CD4-positive, alpha-beta T cell treated with Interleukin-12 subunit alpha and Interleukin-12 subunit beta, for 1 hour (primary cell): ENCODE results near the gene FTO.

ENCODE experiments used
- DNase-seq: peaks from one replicate; pipeline ENCODE4 v3.0.0-alpha.2; 2020

FTO gene

GRCh38 chr16:53973021-53973420 lies 269.1 kb downstream of the FTO start:
- DNase-seq: no peak

GRCh38 chr16:53974484-53975080 lies 270.6 kb downstream of the FTO start:
- DNase-seq: no peak

GRCh38 chr16:53980675-53981074 lies 276.7 kb downstream of the FTO start:
- no peak for DNase-seq

GRCh38 chr16:53982631-53983042 lies 278.7 kb downstream of the FTO start:
- DNase-seq: no peak

- DNase-seq: no peak
Measured at GRCh38 chr16:53984936-53985335, 281.0 kb downstream of the FTO start.

- no peak for DNase-seq
Measured at GRCh38 chr16:53985861-53986260, 281.9 kb downstream of the FTO start.

GRCh38 chr16:53986793-53987192 lies 282.8 kb downstream of the FTO start:
- no peak for DNase-seq

GRCh38 chr16:53988136-53988535 lies 284.2 kb downstream of the FTO start:
- no peak for DNase-seq

- DNase-seq: no peak
Measured at GRCh38 chr16:53989597-53989996, 285.6 kb downstream of the FTO start.

GRCh38 chr16:53991754-53992378 lies 287.9 kb downstream of the FTO start:
- no peak for DNase-seq

- no peak for DNase-seq
Measured at GRCh38 chr16:53995378-53995777, 291.4 kb downstream of the FTO start.

- DNase-seq: no peak
Measured at GRCh38 chr16:53996961-53997360, 293.0 kb downstream of the FTO start.

- DNase-seq: no peak
Measured at GRCh38 chr16:53998024-53998810, 294.3 kb downstream of the FTO start.

- DNase-seq: no peak
Measured at GRCh38 chr16:53998966-53999522, 295.1 kb downstream of the FTO start.

GRCh38 chr16:53999841-54000240 lies 295.9 kb downstream of the FTO start:
- no peak for DNase-seq

GRCh38 chr16:54000361-54000760 lies 296.4 kb downstream of the FTO start:
- no peak for DNase-seq

- DNase-seq: no peak
Measured at GRCh38 chr16:54006693-54007092, 302.7 kb downstream of the FTO start.

GRCh38 chr16:54007504-54007903 lies 303.5 kb downstream of the FTO start:
- no peak for DNase-seq

GRCh38 chr16:54009464-54010176 lies 305.7 kb downstream of the FTO start:
- DNase-seq: no peak

GRCh38 chr16:54015147-54015546 lies 311.2 kb downstream of the FTO start:
- no peak for DNase-seq

- no peak for DNase-seq
Measured at GRCh38 chr16:54022362-54022761, 318.4 kb downstream of the FTO start.

GRCh38 chr16:54026456-54026855 lies 322.5 kb downstream of the FTO start:
- no peak for DNase-seq

- DNase-seq: no peak
Measured at GRCh38 chr16:54027062-54027461, 323.1 kb downstream of the FTO start.
